ENCODE data around the gene MAP7D1.
A peak's percentile ranks its signal among the peaks of the same experiment; 100 is the strongest.

The MAP7D1 gene

GRCh38 chr1:36132029-36132428 lies 23.9 kb upstream of the MAP7D1 start:
- H3K36me3 ChIP-seq (ENCODE audit: control insufficient read depth, insufficient read depth, low read length), result peaks cover 6% of the 10 kb centered on the region
- no peaks in the 10 kb centered on the region for H3K27me3 ChIP-seq (replicated peaks; ENCODE audit: control insufficient read depth, insufficient read depth, low read length)
- TF ChIP-seq, protein P1, sequence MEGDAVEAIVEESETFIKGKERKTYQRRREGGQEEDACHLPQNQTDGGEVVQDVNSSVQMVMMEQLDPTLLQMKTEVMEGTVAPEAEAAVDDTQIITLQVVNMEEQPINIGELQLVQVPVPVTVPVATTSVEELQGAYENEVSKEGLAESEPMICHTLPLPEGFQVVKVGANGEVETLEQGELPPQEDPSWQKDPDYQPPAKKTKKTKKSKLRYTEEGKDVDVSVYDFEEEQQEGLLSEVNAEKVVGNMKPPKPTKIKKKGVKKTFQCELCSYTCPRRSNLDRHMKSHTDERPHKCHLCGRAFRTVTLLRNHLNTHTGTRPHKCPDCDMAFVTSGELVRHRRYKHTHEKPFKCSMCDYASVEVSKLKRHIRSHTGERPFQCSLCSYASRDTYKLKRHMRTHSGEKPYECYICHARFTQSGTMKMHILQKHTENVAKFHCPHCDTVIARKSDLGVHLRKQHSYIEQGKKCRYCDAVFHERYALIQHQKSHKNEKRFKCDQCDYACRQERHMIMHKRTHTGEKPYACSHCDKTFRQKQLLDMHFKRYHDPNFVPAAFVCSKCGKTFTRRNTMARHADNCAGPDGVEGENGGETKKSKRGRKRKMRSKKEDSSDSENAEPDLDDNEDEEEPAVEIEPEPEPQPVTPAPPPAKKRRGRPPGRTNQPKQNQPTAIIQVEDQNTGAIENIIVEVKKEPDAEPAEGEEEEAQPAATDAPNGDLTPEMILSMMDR (IDR thresholded peaks at IDR 0.05; ENCODE audit: insufficient read depth, low read length, poor library complexity, severe bottlenecking), result no peak
- no peak for DNase-seq (ENCODE audit: extremely low read depth, insufficient read length)
- H3K4me3 ChIP-seq (replicated peaks; ENCODE audit: low read depth, low read length), result no peak overlapping the region

DNA sequence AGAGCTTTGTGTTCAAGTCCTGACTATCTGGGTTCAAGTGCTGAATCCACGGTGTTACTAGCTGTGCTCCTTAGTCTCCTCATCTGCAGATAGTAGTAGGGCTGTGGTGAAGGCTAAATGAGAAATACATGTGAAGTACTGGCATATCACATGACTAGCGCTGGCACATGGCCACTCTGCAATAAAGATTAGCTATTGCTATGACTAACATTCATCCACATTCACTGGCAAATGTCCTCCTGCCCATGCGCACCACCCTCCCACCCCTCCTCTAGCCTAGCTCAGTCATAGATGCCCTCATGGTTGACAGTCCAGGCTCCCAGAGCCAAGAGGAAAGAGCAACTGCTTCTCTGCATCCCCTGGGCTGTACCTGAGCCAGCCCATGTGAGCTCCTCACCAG lies 22.5 kb upstream of the MAP7D1 start:
- DNase-seq (ENCODE audit: extremely low read depth, insufficient read length), result no peak
- Histone ChIP-seq H3K36me3 (ENCODE audit: control insufficient read depth, insufficient read depth, low read length) (peaks cover 14% of the 10 kb centered on the region), H3K4me3 (replicated peaks; ENCODE audit: low read depth, low read length) (no peak overlapping the region), H3K27me3 (replicated peaks; ENCODE audit: control insufficient read depth, insufficient read depth, low read length) (no peaks in the 10 kb centered on the region)
- TF ChIP-seq, protein P1 (IDR thresholded peaks at IDR 0.05; ENCODE audit: insufficient read depth, low read length, poor library complexity, severe bottlenecking), result no peak

- no peaks in the 10 kb centered on the region for H3K27me3 ChIP-seq (replicated peaks; ENCODE audit: control insufficient read depth, insufficient read depth, low read length)
- DNase-seq (ENCODE audit: extremely low read depth, insufficient read length), result no peak
- H3K4me3 ChIP-seq (replicated peaks; ENCODE audit: low read depth, low read length), result no peak overlapping the region
- TF ChIP-seq, protein P1 (IDR thresholded peaks at IDR 0.05; ENCODE audit: insufficient read depth, low read length, poor library complexity, severe bottlenecking), result no peak
- peaks cover 14% of the 10 kb centered on the region for H3K36me3 ChIP-seq (ENCODE audit: control insufficient read depth, insufficient read depth, low read length)
These were observed 21.9 kb upstream of the MAP7D1 start for GRCh38 chr1:36134031-36134430.

- TF ChIP-seq, protein P1 (IDR thresholded peaks at IDR 0.05; ENCODE audit: insufficient read depth, low read length, poor library complexity, severe bottlenecking), result peak; percentile 81
- DNase-seq (ENCODE audit: extremely low read depth, insufficient read length), result no peak
- peaks cover 14% of the 10 kb centered on the region for H3K36me3 ChIP-seq (ENCODE audit: control insufficient read depth, insufficient read depth, low read length)
- H3K27me3 ChIP-seq (replicated peaks; ENCODE audit: control insufficient read depth, insufficient read depth, low read length), result no peaks in the 10 kb centered on the region
- no peak overlapping the region for H3K4me3 ChIP-seq (replicated peaks; ENCODE audit: low read depth, low read length)
These were observed 21.2 kb upstream of the MAP7D1 start for GRCh38 chr1:36134505-36135329.

DNA sequence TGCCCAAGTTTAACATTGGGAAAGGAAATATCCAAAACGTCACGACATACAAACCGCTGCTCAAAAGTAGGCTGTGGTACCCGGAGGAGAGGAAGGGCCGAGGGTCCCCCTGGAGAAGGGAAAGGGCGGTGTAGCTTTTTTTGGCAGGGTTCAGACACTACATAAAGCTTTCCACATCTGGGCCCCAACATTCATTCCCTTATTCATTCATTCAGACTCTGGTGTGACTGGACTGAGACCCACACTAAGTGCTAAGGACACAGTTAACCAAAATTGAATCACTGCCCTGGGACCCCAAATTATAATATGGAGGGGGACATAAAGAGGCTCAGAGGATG lies 20.7 kb upstream of the MAP7D1 start:
- no peaks in the 10 kb centered on the region for H3K27me3 ChIP-seq (replicated peaks; ENCODE audit: control insufficient read depth, insufficient read depth, low read length)
- H3K36me3 ChIP-seq (ENCODE audit: control insufficient read depth, insufficient read depth, low read length), result peaks cover 18% of the 10 kb centered on the region
- TF ChIP-seq, protein P1 (IDR thresholded peaks at IDR 0.05; ENCODE audit: insufficient read depth, low read length, poor library complexity, severe bottlenecking), result no peak
- no peak for DNase-seq (ENCODE audit: extremely low read depth, insufficient read length)
- no peak overlapping the region for H3K4me3 ChIP-seq (replicated peaks; ENCODE audit: low read depth, low read length)

All from GM06990 (cell line).